ENCODE results near the gene EML1.

The EML1 gene

DNA sequence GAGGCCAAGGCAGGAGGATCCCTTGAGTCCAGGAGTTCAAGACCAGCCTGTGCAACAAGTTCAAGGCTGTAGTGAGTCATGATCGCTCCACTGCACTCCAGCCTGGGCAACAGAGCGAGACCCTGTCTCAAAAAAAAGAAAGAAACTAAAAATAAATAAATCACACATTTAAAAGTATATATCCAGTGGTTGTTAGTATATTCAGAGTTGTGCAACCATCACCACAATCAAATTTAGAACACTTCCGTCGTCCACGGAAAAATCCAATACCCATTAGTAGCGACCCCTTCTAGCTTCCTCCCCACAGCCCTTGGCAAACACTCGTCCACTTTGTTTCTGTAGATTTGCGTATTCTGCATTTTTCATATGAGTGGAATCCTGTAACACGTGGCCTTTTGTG is 44.7 kb upstream of the EML1 start:
- TF ChIP-seq, protein P1, sequence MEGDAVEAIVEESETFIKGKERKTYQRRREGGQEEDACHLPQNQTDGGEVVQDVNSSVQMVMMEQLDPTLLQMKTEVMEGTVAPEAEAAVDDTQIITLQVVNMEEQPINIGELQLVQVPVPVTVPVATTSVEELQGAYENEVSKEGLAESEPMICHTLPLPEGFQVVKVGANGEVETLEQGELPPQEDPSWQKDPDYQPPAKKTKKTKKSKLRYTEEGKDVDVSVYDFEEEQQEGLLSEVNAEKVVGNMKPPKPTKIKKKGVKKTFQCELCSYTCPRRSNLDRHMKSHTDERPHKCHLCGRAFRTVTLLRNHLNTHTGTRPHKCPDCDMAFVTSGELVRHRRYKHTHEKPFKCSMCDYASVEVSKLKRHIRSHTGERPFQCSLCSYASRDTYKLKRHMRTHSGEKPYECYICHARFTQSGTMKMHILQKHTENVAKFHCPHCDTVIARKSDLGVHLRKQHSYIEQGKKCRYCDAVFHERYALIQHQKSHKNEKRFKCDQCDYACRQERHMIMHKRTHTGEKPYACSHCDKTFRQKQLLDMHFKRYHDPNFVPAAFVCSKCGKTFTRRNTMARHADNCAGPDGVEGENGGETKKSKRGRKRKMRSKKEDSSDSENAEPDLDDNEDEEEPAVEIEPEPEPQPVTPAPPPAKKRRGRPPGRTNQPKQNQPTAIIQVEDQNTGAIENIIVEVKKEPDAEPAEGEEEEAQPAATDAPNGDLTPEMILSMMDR (conservative IDR thresholded peaks at IDR 0.05; ENCODE audit: low read depth, low read length), result no peak
- no peak overlapping the region for H3K4me3 ChIP-seq (ENCODE audit: low read depth, low read length)
- DNase-seq (ENCODE audit: low read depth), result no peak

DNA sequence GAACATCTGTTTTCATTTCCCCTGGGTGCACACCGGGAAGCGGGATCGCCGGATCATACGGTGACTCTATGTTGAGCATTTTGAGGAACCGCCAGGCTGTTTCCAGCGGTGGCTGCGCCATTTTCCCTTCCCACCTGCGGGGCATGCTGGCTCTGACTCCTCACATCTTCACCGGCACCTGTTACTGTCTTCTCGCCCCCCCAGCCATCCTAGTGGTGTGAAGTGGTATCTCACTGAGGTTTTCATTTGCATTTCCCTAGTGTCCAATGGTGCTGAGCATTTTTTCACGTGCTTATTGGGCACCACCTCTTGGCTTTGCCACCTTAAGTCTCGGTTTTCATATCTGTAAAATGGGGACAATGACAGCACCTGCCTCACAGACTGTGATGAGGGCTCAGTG is 44.1 kb upstream of the EML1 start:
- H3K4me3 ChIP-seq (ENCODE audit: low read depth, low read length), result no peak overlapping the region
- TF ChIP-seq, protein P1 (conservative IDR thresholded peaks at IDR 0.05; ENCODE audit: low read depth, low read length), result peak; percentile 32
- no peak for DNase-seq (ENCODE audit: low read depth)

DNA sequence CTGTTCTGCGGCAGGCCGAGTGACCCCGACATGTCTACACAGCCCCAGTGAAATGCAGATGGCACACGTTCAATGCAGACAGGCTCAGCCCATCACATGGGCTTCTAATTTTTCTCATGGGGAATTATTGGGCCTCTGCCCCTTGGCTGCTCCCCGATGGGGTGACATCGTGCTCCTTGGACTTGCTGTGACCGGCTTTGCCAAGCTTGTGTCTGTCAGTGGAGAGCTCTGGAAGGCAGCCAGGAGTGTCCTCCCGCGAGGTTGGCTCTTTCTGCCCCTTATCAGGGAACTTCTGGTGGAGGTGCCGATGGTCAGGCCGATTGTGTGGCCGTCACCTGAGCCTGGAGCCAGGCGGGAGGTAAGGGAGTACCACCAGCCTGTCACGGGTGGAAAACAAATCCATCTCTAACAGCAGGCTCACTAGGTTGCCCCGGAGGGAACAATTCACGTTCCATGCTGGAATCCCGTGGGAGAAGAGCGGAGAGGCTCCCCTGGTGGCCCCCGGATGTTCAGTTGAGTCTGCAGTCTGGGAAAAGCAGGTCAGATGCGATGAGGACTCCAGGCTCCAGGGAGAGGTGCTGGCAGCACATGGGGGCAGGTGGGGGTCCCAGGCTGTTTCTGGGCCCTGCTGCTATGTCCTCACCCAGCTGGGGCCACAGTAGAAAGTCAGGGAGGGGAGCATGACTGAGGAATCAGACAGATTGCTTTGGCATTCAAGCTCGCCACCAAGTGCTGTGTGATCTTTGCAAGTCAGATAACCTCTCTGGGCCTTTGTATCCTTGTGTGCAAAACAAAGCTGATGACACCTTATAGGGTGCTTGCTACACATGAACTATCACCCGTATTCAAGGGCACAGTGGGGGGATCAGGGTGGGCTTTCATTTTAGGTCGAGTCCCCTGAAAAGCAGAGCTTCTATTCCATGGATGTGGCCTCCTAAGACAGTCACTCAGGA is 43.2 kb upstream of the EML1 start:
- TF ChIP-seq, protein P1 (conservative IDR thresholded peaks at IDR 0.05; ENCODE audit: low read depth, low read length), result no peak
- no peak overlapping the region for H3K4me3 ChIP-seq (ENCODE audit: low read depth, low read length)
- no peak for DNase-seq (ENCODE audit: low read depth)

DNA sequence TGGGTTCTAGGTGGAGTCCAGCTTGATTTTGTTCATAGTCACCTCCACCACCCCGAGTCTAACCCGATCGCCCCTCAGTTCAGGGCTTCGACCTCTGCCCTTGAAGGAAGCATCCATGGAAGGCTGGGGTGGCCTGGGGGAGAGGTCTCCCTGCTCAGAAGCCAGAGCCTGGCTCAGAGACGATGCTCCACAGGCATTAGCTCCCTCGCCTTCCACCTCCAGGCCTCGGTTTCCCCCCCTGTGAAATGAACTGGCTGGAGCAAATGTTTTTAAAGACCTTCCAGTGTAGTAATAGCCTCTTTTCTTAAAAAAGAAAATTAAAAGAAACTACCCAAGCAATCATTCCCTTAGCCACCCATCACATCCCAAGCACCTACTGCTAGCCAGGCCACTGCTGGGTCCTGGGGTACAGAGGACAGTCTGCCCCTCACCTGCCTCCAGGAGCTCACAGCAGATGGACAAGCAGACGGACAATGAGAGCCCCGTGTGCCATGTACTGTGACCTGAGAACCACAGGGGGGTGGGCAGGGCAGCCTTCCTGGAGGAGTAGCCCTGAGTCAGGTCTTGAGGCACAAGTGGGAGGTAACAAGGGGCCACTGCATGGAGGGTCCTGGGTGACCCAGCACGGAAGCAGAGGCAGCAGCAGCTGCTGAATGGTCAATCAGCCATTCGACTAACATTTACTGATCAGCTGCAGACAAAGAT is 42.3 kb upstream of the EML1 start:
- no peak for DNase-seq (ENCODE audit: low read depth)
- TF ChIP-seq, protein P1 (conservative IDR thresholded peaks at IDR 0.05; ENCODE audit: low read depth, low read length), result no peak

GRCh38 chr14:99751539-99752485 is 41.4 kb upstream of the EML1 start:
- TF ChIP-seq, protein P1 (conservative IDR thresholded peaks at IDR 0.05; ENCODE audit: low read depth, low read length), result no peak
- H3K4me3 ChIP-seq (ENCODE audit: low read depth, low read length), result no peak overlapping the region
- DNase-seq (ENCODE audit: low read depth), result no peak

More for the DNA sequence above, 42.3 kb upstream of the EML1 start:
- H3K4me3 ChIP-seq (ENCODE audit: low read depth, low read length), result no peak overlapping the region

- TF ChIP-seq, protein P1 (conservative IDR thresholded peaks at IDR 0.05; ENCODE audit: low read depth, low read length), result no peak
- peak; percentile 77 for DNase-seq (ENCODE audit: low read depth)
Measured at GRCh38 chr14:99752486-99753121, 40.6 kb upstream of the EML1 start.

More at GRCh38 chr14:99752486-99753121, 40.6 kb upstream of the EML1 start:
- no peak overlapping the region for H3K4me3 ChIP-seq (ENCODE audit: low read depth, low read length)

Measured in choroid plexus epithelial cell (primary cell).